ENCODE measurements around the gene COBL.

The COBL gene

DNA sequence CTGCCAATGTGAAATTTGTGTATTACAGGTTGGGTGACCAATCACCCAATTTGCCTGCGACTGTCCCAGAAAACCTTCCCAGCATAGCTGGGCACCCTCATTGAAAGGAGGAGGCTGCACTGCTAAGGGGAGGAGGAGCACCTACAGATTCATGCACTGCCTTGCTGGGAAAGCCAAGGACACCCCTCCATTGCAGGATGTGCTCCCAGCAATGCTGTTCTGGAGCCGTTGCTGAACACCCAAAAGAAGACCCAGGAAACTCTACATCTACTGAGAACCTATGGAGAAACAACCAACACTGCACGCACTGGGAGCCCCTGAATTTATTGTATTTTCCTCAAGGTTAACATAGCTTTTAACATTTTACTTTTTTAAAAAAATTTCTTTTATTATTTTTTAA lies 295.7 kb downstream of the COBL start:
- no peak for DNase-seq (ENCODE audit: low read depth)

DNA sequence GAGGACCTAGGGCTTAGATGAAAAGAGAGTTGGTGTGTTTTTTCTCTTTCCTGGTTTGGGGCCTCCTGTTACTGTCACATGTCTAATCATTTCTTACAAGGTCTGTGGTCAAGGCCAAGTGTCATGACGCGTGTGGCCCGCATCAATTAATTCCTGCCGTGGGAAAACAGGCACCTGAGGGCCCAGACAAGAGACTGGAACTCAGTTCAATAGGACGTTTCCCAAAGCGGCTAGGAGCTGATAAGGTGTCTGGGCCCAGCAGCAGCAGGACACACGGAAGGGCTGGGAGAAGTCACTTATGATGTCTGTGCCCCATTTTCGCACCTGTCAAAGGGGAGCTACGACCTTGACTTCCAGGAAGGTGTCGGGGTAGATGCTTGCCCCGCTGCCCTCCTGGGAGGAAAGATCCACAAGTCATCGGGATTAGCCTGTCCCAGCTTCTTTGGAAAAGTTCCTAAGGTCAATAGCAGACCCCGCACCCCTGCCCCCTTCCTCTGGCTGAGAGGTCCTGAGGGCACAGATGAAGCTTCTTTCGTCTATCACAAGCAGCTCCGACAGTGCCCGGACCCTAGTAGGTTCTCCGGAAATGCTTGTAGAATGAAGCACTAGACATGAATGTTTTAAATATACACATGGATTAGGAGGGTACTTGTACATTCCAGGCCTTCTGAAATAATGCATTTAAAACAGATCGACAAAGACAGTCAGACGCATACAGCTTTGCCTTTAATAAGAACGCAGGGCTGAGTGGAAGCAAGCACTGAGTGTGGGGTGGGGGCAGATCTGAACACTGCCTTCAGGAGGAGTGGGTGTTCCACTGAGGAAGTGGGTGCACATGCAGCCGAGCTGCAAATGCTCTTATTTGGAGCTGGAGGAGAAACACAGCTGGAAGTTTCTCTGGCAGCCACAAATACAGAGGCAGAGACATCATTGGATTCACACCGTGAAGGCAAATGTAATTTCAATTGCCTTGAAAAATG lies 296.4 kb downstream of the COBL start:
- DNase-seq (ENCODE audit: low read depth), result no peak

DNA sequence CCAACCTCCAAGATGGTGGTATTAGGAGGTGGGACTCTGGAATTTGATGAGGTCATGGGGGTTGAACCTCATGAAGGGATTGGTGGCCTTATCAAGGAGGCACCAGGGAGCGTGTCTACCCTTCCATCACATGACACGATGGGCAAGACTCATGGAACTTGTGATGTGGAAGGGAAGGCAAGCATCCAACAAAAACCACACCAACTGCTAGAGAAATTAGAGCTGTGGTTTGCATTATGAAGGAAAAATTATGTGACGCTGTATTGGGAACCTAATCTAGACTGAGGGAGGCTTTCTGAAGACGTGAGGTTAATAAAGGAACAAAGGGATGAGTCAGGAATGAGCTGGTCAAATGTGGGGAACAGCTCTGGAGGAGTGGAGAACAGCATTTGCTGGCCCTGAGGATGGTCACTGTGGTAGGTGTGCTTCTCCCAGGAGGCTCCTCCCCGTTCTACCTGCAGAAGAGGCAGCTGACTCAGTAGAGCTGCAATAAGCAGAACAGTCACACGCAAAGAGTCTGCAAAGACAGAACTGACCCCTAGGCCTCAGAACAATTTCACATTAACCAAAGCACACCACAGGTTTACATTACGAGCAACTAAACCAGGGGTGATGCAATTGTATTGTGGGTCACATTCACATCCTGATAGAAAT lies 297.3 kb downstream of the COBL start:
- no peak for DNase-seq (ENCODE audit: low read depth)

DNA sequence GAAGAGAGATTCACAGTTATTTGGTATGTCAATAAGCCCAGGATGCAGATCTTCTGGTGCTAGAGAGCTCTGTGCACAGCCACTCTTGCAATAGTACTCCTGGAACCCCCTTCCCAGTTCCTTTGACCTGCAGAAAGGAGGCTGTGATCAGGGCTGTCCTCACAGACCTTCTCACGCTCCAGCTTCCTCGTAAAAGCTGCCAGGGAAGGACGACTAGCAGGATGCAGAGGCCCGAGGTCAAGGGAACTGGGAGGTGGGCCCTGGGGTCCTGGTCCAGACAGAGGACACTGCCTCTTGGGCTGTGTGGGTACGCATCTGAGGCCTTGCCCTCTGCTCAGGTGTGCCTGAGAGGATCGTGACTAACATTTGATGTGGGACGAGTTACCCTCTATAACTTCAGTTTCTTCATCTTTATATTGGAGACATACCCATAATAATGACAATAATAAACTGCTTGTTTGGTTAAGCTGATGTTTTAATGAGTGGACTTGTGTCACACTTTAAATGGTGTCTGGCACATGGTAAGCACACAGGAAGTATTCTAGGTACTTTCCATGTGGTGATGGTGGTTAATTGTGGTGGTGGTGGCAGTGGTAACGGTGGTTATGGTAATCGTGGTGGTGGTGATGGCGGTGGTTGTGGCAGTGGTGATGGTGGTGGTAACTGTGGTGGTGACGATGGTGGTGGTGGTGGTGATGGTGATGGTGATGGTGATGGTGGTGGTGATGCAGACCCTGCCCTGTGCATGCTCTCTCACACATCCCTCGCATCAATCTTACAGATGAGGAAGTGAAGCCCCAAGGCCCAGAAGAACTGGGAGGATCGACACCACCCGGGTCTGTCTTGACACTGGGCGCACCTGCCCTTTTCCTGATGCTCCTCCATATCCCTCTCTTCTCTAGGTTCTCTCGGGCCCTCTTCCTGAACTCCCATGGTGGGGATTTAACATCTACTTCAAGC lies 298.8 kb downstream of the COBL start:
- DNase-seq (ENCODE audit: low read depth), result no peak

DNA sequence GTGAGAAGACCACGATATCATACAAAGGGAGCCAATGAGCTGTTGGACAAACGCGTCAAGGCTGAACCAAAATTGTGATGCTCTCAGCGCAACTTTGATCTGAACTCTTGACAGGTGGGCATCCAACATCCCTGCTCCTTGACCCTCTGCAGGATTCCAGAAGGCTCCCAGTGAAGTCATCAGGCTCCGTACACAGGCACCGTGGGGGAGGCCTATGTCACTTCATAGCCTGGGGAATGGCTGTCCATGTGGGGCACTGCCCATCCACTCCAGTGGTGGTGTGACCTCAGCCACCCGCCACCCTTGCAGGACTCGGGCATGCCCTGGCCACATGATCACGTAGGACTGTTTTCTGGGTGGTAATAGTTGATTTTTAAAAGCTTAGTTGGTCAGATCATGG lies 300.1 kb downstream of the COBL start:
- no peak for DNase-seq (ENCODE audit: low read depth)

DNA sequence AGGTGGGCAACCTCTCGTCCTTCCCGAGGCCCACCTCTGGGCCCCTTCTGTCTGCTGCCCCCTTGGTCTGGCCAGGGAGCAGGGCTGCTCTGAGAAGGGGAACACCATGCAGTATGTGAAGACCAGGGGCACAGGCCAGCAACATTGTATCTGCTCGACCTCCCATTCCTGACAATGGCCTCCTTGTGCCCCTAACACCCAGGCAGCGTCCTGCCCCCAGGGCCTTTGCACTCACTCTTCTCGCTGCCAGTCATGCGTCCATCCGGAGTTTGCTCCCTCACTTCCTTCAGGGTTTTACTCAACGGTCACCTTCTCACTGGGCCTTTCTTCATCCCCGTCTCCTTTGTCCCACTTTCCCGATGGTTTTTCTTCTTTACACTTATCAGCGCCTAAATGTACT lies 301.0 kb downstream of the COBL start:
- DNase-seq (ENCODE audit: low read depth), result no peak

DNA sequence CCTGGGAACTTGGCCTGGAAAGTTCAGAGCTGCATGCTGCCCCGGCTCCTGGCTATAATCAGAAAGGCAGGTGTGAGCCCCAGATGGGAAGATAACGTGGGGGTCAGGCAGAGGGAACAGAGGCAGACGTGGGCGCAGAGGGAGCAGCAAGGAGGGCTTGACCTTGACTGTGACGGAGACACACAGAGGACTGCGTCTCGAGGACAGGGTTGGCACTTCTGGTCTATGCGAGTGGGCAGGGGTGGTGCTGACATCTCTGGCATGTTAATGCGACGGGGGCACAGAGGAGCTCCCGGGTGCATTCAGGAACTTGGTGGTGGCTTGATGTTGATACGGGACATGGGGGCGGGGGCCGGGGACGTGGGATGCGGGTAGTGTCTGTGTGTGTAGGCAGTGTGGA lies 301.8 kb downstream of the COBL start:
- no peak for DNase-seq (ENCODE audit: low read depth)

DNA sequence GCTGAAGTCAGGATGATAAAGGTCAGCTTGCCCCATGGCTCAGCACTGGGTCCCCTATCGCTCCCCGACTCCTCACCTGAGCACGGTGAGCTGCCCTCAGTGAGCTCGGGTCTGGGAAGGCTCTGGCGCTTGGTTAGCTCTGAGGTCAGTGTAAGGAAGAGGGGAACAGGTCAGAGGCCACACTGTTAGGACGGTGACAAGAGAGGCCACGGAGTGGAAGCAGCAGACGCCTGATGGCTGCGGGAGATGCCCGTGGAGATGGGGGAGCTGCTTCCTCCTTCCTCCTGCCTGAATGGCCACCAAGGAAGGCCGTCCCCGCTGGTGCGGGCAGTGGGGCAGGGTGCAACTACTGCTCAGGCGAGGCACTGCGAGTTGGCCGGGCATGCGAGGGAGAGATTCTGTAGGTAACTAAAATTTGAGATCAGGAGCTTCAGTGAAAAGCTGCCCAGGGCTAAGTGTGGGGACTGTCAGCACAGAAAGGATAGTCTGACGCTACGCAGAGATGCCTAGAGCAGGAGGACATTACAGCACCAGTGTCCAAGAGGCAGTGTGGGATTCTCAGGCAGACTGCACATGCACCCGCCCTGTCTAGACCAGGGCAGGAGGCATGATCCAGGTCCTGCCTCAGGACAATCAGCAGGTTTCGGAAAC lies 302.6 kb downstream of the COBL start:
- DNase-seq (ENCODE audit: low read depth), result no peak

DNA sequence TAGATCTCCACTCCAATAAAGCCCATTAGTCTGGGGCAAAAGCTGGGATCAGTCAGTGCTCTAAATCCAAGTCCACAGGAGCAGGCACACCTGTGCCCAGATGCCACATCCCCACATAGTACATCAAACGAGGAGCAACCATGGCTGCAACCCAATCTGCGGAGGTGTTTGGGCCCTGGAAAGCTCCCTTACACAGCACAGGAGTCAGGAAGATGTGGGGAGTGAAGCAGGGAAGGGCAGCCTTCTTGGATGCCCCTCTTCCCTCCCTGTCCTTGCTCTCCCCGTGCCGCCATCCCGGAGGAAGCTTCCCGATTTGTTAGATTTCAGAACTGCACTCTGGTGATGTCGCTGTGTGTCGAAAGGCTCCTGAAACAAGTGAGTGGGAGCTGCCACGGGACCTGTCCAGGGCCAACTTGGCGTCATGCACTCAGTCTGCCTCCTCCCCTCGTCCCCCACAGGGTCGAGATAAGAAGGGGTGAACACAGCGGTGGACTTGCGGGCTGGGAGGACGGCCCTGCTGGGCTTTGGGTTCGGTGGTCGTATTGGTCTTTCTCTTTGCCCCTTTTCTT lies 303.3 kb downstream of the COBL start:
- DNase-seq (ENCODE audit: low read depth), result no peak

DNA sequence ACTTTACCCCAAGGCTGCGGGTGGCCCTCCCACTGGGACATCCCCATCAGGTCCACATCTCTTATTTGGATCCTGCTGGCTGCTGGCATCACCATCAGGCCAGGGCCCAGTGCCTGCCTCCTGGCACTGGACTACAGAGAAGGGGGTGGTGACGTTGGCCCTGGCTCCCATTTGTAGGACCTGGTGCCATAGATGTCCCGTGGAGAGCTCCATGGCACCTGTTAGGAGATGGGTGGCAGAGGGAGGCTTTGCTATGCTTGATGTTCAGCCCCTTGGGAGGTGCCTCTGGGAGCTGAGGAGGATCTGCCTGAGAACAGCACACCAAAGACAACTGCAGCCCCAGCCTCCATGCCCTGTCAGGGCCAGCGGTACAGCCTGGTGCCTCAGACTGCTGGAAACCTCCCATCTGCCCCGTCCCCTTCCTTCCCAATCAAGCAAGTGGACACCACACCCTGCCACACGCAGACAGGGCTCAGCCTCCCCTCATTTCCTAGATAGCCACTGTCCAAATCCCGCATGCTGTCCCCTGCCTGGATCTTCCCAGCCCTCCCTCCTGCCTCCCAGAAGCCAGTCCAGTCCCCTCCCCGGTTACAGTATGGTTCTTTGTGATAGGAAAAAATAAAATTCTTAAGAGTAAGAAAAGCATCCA lies 303.9 kb downstream of the COBL start:
- DNase-seq (ENCODE audit: low read depth), result no peak

DNA sequence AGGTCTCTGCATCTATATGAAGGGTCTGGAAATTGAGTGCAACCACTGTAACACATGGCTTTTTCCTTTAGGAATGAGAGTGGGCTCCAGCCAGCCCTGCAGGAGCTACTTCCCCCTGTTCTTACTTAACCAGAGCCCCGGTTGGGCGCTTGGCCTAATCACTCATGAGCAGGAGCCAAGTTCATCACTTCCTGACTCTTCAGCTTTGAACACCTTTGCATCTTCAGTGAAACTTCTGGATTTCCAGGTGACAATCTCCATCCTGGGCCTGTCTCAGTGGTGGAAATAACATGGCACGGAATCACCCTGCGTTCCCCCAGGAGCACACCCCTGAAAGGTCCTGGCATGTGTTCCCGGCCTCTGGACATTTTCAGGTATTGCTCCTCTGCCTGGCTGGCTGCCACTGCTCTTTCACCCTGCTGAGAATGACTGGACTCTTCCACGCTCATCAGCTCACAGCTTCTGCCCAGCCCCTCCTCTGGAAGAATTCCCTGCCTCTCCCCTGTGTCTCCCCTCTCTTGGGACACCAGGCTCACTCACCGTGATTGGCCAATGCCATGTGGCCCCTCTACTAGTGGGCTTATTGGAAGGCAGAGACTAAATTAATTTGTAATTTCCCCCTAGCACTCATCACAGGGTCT lies 304.8 kb downstream of the COBL start:
- no peak for DNase-seq (ENCODE audit: low read depth)

DNA sequence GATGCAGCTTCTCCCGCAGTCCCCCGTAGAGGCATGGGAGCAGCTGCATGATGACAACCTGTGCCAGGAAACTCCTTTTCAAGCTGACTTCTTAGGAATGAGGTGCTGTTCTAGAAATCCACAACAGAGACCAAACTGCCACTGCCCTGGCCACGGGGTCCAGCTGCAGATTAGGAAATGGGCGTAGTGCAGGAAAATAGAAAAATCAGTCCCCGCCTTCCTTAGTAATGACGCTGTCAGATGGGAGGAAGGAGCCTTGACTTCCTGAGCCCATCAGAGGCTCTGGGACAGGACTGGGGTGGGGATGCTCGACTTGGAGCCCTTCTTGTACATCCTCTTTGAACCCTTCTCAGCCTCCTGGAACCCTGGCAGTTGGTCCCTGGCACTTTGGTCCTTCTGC lies 306.1 kb downstream of the COBL start:
- DNase-seq (ENCODE audit: low read depth), result no peak

DNA sequence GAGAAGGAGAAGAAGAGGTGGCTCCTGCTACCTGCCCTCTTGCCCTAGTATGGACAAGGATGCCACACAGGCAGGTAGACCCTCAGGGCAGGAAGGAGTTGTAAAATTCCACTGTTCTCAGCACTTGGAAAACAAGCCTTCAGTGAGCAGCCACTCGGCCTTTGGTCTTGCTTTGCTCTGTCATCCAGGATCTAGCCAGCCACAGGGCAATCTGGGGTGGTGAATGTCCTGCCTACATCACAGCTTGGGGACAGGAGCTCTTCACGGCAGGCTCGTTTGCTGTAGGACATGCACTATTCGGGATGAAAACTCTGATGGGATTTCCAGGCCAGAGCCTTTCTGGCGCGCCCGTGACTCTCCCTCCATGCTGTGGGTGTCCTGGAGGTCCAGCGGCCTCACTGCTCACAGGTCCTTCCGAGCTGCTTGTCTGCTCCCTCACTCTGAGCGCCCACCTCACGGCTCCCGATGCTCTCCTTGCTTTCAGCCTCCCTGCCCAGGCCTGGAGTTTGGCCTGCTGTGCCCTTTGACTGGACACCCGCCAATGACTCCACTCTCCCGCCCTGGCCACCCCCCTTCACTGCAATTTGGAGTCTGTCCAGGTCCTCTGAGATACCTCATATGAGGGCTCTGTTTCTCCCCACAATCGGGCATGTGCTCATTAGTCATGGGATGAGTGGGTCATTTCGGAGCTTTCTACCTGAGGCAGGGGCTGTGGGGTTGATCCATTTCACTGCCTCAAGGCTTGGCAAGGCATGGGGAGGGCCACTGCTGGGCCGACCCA lies 306.7 kb downstream of the COBL start:
- no peak for DNase-seq (ENCODE audit: low read depth)

DNA sequence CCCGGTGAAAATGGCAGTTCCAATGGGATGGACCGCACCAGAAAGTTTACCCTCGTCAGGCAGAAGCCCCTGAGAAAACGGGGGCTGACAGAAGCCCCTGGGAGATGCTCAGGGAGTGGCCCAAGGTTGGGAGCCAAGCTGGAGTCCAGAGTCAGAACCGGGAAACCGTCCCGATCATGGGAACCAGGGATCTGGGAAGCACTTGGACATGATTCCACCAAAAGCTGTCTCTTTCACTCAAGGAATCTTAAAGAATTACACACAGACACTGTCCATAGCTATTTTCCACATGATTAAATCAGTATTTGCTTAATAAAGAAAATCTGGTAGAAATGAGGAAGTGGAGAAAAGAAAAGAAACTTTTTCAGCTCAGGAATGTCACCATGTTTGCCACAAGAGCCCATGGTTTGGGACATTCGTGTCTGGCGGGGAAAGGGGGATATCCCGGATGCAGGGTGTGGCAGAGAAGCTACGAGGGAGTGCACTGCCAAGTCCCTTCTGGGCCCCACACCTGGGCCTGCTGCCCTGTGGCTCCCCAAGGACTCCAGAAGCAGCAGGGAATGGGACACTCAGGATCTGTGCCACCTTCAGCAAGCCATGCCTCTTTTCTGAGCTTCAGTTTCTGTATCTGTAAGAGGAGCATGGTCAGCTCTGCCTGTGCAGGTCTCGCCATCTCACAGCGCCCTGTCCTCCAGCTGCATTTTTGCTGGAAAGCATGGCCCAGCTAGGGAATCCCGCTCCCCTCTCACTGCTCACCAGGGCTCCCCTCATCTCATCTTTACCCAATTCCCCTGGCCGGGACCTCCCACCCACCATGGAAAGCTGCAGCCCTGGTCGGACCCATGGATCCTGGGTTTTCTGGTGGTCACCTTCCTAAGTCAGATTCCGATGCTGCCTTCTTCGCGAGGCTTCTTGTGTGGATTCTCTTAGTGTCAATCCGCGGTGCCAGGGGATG lies 308.8 kb downstream of the COBL start:
- DNase-seq (ENCODE audit: low read depth), result no peak

DNA sequence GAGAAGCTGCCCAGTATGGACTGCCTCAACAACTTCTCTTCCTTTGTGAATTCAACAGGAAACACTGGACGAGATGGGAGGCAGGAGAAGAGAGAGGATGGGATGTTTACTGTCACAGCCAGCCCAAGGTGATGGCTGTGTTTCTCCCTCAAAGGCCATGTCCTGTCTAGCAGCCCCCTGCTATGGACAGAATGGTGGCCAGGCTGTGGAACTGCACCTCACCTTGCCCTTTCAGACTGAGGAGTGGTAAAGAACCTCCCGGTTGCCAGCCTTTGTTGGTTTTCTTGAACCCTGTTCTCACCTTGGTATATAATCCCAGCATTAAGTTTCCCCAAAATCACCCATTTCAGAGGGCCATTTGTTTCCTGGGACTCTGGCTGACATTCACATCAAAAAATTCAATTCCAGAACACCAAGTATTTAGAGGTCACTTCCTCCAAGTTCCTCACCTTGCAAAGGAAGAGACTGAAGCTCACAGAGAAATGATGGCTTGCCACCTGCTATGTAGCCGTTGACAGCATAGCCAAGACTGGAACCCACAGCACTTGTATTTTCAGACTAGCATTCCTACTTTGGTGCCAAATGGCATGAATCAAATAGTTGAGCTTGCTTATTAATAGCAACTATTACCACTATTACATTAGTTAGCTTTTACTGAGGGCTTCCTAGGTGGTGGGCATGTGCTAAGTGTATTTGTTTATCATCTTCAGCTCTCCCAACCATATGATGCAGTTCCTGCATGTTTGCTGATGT lies 309.9 kb downstream of the COBL start:
- DNase-seq (ENCODE audit: low read depth), result no peak

DNA sequence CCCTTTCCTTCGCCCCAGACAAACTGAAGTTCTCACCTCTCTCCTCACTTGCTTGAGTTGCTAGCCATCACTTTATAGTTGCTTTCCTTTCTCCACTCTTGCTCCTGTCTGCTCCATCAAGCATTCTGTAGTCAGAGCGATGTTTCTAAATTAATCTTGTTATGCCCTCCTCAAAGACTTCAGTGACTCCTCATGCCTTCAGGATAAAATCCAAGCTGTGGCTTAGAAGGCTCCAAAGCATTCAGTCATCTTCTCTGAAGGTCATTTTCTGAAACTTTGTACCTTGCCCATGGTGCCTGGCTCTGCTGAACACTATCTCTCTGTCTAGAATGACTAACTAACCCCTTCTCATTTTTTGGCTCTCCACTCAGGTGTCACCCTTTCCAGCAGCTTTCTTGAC lies 311.5 kb downstream of the COBL start:
- DNase-seq (ENCODE audit: low read depth), result no peak

DNA sequence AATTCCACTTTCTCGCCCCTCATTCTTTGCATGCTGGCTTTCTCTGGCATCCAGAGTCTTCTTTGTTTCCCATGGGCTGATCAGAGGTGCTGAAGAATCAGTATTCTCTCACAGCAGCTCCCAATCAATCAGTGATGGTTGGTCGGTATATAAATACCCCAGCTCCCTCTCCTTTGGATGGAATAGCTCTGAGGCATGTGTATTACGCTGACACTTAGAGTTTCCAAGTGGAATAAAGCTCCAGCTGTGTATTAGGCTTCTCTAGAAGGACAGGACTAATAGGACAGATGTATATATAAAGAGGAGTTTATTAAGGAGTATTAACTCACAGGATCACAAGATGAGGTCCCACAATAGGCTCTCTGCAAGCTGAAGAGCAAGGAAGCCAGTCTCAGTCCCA lies 315.7 kb downstream of the COBL start:
- no peak for DNase-seq (ENCODE audit: low read depth)

Measured in activated gamma-delta T cell treated with anti-CD3 and anti-CD28 coated beads, Interleukin-2, amount 50 U/mL, for 16 hours (primary cell).